ENCODE measurements around the gene TOMM7.
"Not testable (repeated sequence)": the region's sequence is repeated elsewhere in the genome, so short reads cannot be mapped to it uniquely, and the experiment has no call there.

Gene TOMM7

DNA sequence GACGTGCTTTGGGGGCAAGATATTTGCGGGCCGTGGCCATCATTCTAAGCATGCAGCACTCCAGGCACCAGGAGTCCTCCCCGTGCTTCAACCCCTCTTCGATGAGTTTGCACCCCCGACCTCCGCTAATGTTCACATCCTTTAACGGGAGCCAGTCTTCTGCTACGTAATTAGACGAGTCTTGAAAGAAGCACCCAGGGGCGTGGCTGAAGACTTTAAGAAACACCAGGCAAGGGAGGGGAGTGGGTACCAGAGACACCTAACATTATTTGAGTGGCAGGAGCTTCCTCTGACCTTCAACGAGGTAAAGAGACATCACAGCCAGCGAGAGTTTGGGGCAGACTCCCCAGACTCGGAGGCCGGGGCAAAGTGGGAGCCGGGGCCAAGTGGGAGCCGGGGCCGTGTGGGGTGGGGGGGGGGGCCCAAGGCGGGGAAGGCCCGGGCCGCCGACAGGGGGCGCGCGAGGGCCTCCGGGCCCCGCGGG, 31.1 kb upstream of the TOMM7 start:
- no peaks in the 10 kb centered on the region for H3K9me3 ChIP-seq (ENCODE audit: control insufficient read depth, low read length)
- peaks cover 12% of the 10 kb centered on the region for H3K27me3 ChIP-seq (ENCODE audit: control insufficient read depth, insufficient read depth, low read length, poor library complexity, severe bottlenecking)
- 22 to 25% methylated on average over 28 of the region's 28 CpGs for WGBS, 2 experiments
- H3K4me3 ChIP-seq (ENCODE audit: insufficient read depth, low read depth, low read length), result peak overlapping the region; percentile 65
- H3K27ac ChIP-seq (ENCODE audit: insufficient read depth, low read depth, low read length, poor library complexity, severe bottlenecking), result no peak overlapping the region
- no peaks in the 10 kb centered on the region for H3K4me1 ChIP-seq (ENCODE audit: control insufficient read depth, insufficient read depth, low read length)
- no peaks in the 10 kb centered on the region for H3K36me3 ChIP-seq (ENCODE audit: control insufficient read depth, insufficient read depth, low read length)

- 87 to 90% methylated on average over 10 of the region's 10 CpGs for WGBS, 2 experiments
Observed at GRCh38 chr7:22853138-22853537, 30.5 kb upstream of the TOMM7 start.

GRCh38 chr7:22851145-22851544, 28.5 kb upstream of the TOMM7 start:
- Histone ChIP-seq H3K36me3 (ENCODE audit: control insufficient read depth, insufficient read depth, low read length) (no peaks in the 10 kb centered on the region), H3K27ac (ENCODE audit: insufficient read depth, low read depth, low read length, poor library complexity, severe bottlenecking) (no peak overlapping the region), H3K9me3 (ENCODE audit: control insufficient read depth, low read length) (no peaks in the 10 kb centered on the region), H3K27me3 (ENCODE audit: control insufficient read depth, insufficient read depth, low read length, poor library complexity, severe bottlenecking) (peaks cover 12% of the 10 kb centered on the region), H3K4me3 (ENCODE audit: insufficient read depth, low read depth, low read length) (no peak overlapping the region), H3K4me1 (ENCODE audit: control insufficient read depth, insufficient read depth, low read length) (no peaks in the 10 kb centered on the region)
- WGBS, 2 experiments, result 53 to 74% methylated on average over 1 to 2 of the region's 2 CpGs

More at GRCh38 chr7:22853138-22853537, 30.5 kb upstream of the TOMM7 start:
- Histone ChIP-seq H3K27me3 (ENCODE audit: control insufficient read depth, insufficient read depth, low read length, poor library complexity, severe bottlenecking) (peaks cover 12% of the 10 kb centered on the region), H3K4me3 (ENCODE audit: insufficient read depth, low read depth, low read length) (no peak overlapping the region), H3K36me3 (ENCODE audit: control insufficient read depth, insufficient read depth, low read length) (no peaks in the 10 kb centered on the region), H3K9me3 (ENCODE audit: control insufficient read depth, low read length) (no peaks in the 10 kb centered on the region), H3K4me1 (ENCODE audit: control insufficient read depth, insufficient read depth, low read length) (no peaks in the 10 kb centered on the region), H3K27ac (ENCODE audit: insufficient read depth, low read depth, low read length, poor library complexity, severe bottlenecking) (no peak overlapping the region)

DNA sequence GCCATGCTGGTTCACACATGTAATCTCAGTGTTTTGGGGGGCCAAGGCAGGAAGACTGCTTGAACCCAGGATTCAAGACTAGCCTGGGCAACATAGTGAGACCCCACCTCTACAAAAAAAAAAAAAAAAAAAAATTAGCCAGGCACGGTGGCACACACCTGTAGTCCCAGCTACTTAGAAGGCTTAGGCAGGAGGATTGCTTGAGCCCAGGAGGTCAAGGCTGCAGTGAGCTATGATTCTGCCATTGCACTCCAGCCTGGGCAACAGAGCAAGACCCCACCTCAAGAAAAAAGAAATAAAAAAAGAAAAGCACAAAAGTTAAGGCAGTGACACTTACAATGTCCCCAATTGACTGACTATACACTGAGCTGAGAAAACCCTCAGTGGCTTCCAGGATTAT, 27.7 kb upstream of the TOMM7 start:
- H3K36me3 ChIP-seq (ENCODE audit: control insufficient read depth, insufficient read depth, low read length); H3K4me1 ChIP-seq (ENCODE audit: control insufficient read depth, insufficient read depth, low read length); H3K9me3 ChIP-seq (ENCODE audit: control insufficient read depth, low read length); H3K4me3 ChIP-seq (ENCODE audit: insufficient read depth, low read depth, low read length); H3K27ac ChIP-seq (ENCODE audit: insufficient read depth, low read depth, low read length, poor library complexity, severe bottlenecking): not testable (repeated sequence)
- H3K27me3 ChIP-seq (ENCODE audit: control insufficient read depth, insufficient read depth, low read length, poor library complexity, severe bottlenecking), result peaks cover 12% of the 10 kb centered on the region
- WGBS, 2 experiments, result 94 to 100% methylated on average over 1 of the region's 1 CpG

DNA sequence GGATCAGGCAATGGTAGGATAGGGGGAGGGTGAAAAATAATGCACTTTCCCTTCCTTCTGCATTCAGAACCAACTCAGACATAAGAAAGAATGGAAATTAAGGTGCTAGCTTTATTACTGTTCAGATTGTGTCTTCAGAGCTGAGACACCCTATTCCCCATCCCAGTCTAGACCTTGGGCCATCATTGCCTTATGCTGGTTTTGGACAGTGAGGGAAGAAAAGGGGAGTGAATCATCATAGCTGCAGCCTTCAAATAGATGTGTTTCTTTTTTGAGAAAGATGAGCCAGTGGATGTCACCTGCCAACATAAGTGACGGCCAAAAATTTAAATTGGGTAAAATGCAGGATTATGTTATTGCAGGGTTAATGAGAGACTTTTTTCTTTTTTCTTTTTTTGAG, 27.0 kb upstream of the TOMM7 start:
- H3K4me1 ChIP-seq (ENCODE audit: control insufficient read depth, insufficient read depth, low read length), result no peaks in the 10 kb centered on the region
- H3K4me3 ChIP-seq (ENCODE audit: insufficient read depth, low read depth, low read length), result no peak overlapping the region
- 93 to 100% methylated on average over 1 of the region's 1 CpG for WGBS, 2 experiments
- peaks cover 5% of the 10 kb centered on the region for H3K27me3 ChIP-seq (ENCODE audit: control insufficient read depth, insufficient read depth, low read length, poor library complexity, severe bottlenecking)
- H3K9me3 ChIP-seq (ENCODE audit: control insufficient read depth, low read length), result no peaks in the 10 kb centered on the region
- no peaks in the 10 kb centered on the region for H3K36me3 ChIP-seq (ENCODE audit: control insufficient read depth, insufficient read depth, low read length)
- no peak overlapping the region for H3K27ac ChIP-seq (ENCODE audit: insufficient read depth, low read depth, low read length, poor library complexity, severe bottlenecking)

- Histone ChIP-seq H3K4me3 (ENCODE audit: insufficient read depth, low read depth, low read length) (no peak overlapping the region), H3K27ac (ENCODE audit: insufficient read depth, low read depth, low read length, poor library complexity, severe bottlenecking) (no peak overlapping the region), H3K4me1 (ENCODE audit: control insufficient read depth, insufficient read depth, low read length) (no peaks in the 10 kb centered on the region), H3K36me3 (ENCODE audit: control insufficient read depth, insufficient read depth, low read length) (no peaks in the 10 kb centered on the region), H3K9me3 (ENCODE audit: control insufficient read depth, low read length) (no peaks in the 10 kb centered on the region), H3K27me3 (ENCODE audit: control insufficient read depth, insufficient read depth, low read length, poor library complexity, severe bottlenecking) (no peaks in the 10 kb centered on the region)
- 78 to 90% methylated on average over 2 of the region's 2 CpGs for WGBS, 2 experiments
Observed at GRCh38 chr7:22849172-22849571, 26.5 kb upstream of the TOMM7 start.

GRCh38 chr7:22846961-22847360, 24.3 kb upstream of the TOMM7 start:
- Histone ChIP-seq H3K9me3 (ENCODE audit: control insufficient read depth, low read length) (no peaks in the 10 kb centered on the region), H3K36me3 (ENCODE audit: control insufficient read depth, insufficient read depth, low read length) (no peaks in the 10 kb centered on the region), H3K4me1 (ENCODE audit: control insufficient read depth, insufficient read depth, low read length) (no peaks in the 10 kb centered on the region), H3K27ac (ENCODE audit: insufficient read depth, low read depth, low read length, poor library complexity, severe bottlenecking) (no peak overlapping the region), H3K27me3 (ENCODE audit: control insufficient read depth, insufficient read depth, low read length, poor library complexity, severe bottlenecking) (no peaks in the 10 kb centered on the region), H3K4me3 (ENCODE audit: insufficient read depth, low read depth, low read length) (no peak overlapping the region)
- 88 to 100% methylated on average over 1 of the region's 1 CpG for WGBS, 2 experiments

- Histone ChIP-seq H3K36me3 (ENCODE audit: control insufficient read depth, insufficient read depth, low read length) (no peaks in the 10 kb centered on the region), H3K9me3 (ENCODE audit: control insufficient read depth, low read length) (no peaks in the 10 kb centered on the region), H3K4me3 (ENCODE audit: insufficient read depth, low read depth, low read length) (no peak overlapping the region), H3K4me1 (ENCODE audit: control insufficient read depth, insufficient read depth, low read length) (no peaks in the 10 kb centered on the region), H3K27ac (ENCODE audit: insufficient read depth, low read depth, low read length, poor library complexity, severe bottlenecking) (no peak overlapping the region), H3K27me3 (ENCODE audit: control insufficient read depth, insufficient read depth, low read length, poor library complexity, severe bottlenecking) (no peaks in the 10 kb centered on the region)
- 91 to 94% methylated on average over 4 of the region's 4 CpGs for WGBS, 2 experiments
Observed at GRCh38 chr7:22845221-22845834, 22.7 kb upstream of the TOMM7 start.

- Histone ChIP-seq H3K36me3 (ENCODE audit: control insufficient read depth, insufficient read depth, low read length) (no peaks in the 10 kb centered on the region), H3K27ac (ENCODE audit: insufficient read depth, low read depth, low read length, poor library complexity, severe bottlenecking) (no peak overlapping the region), H3K27me3 (ENCODE audit: control insufficient read depth, insufficient read depth, low read length, poor library complexity, severe bottlenecking) (no peaks in the 10 kb centered on the region), H3K4me3 (ENCODE audit: insufficient read depth, low read depth, low read length) (no peak overlapping the region), H3K4me1 (ENCODE audit: control insufficient read depth, insufficient read depth, low read length) (no peaks in the 10 kb centered on the region), H3K9me3 (ENCODE audit: control insufficient read depth, low read length) (no peaks in the 10 kb centered on the region)
- WGBS, 2 experiments, result 62 to 63% methylated on average over 4 of the region's 4 CpGs
Observed at GRCh38 chr7:22843681-22844309, 21.1 kb upstream of the TOMM7 start.

DNA sequence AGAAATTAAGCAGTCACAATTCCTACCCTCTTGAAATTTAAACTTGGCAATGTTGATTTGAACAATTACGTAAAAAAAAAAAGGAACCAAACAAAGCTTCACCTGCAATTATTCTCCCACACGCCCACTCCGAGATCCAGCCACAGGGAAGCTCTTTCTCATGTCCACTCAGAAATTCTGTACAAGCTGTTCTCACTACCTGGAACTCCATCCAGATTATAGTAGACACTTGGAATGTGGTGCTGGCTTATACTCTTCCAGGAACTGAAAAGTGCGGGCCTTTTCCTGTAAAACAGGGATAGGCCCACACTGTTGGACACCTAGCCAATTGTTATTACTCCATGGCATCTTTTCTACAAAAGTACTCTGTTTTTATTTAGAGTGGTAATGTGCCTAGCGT, 20.3 kb upstream of the TOMM7 start:
- Histone ChIP-seq H3K36me3 (ENCODE audit: control insufficient read depth, insufficient read depth, low read length) (no peaks in the 10 kb centered on the region), H3K4me3 (ENCODE audit: insufficient read depth, low read depth, low read length) (no peak overlapping the region), H3K9me3 (ENCODE audit: control insufficient read depth, low read length) (no peaks in the 10 kb centered on the region), H3K27me3 (ENCODE audit: control insufficient read depth, insufficient read depth, low read length, poor library complexity, severe bottlenecking) (no peaks in the 10 kb centered on the region), H3K27ac (ENCODE audit: insufficient read depth, low read depth, low read length, poor library complexity, severe bottlenecking) (no peak overlapping the region), H3K4me1 (ENCODE audit: control insufficient read depth, insufficient read depth, low read length) (no peaks in the 10 kb centered on the region)
- 74 to 76% methylated on average over 5 of the region's 5 CpGs for WGBS, 2 experiments
